Thoracic aorta (tissue), 2 donors: ENCODE results near the gene ZCCHC24. TPM values are rescaled to one million over a fixed set of nuclear protein-coding genes. Genes with fewer than 3 reads are reported as not detected.

ENCODE experiments used
- ATAC-seq: fragments of 150-250 bp; one replicate; pipeline ENCODE4 v1.8.0; 2017; ENCODE audit warnings: low read depth; ENCODE audit not compliant: insufficient number of reproducible peaks, low FRiP score
- DNase-seq: peaks from one replicate; pipeline ENCODE4 v3.0.0-alpha.2; 2020; ENCODE audit warnings: low spot score
- H3K27ac ChIP-seq, 2 donors: fragments of 200-600 bp; sonication (generic); 1 replicate in 1 of 2; 2 replicates in 1 of 2; pipeline ENCODE4 v1.5.1; 2016; ENCODE audit warnings: mild to moderate bottlenecking in 2 of 2, moderate library complexity in 2 of 2
- H3K27me3 ChIP-seq: fragments of 200-600 bp; sonication (generic); replicated peaks from 2 replicates; pipeline ENCODE4 v1.6.0; 2016; ENCODE audit warnings: mild to moderate bottlenecking; ENCODE audit not compliant: insufficient read depth
- H3K36me3 ChIP-seq: fragments of 200-600 bp; sonication (generic); one replicate; pipeline ENCODE4 v1.5.1; 2016
- H3K4me1 ChIP-seq, 2 donors: fragments of 200-600 bp; sonication (generic); 1 replicate in 1 of 2; 2 replicates in 1 of 2; pipeline versions ENCODE4 v1.5.1 to v1.6.0; 2016; ENCODE audit warnings: low read depth in 2 of 2, mild to moderate bottlenecking in 1 of 2; ENCODE audit not compliant: control insufficient read depth in 1 of 2
- H3K4me3 ChIP-seq: fragments of 200-600 bp; sonication (generic); 2 replicates; pipeline ENCODE4 v1.5.1; 2016; ENCODE audit warnings: mild to moderate bottlenecking
- H3K9me3 ChIP-seq: fragments of 200-600 bp; sonication (generic); 2 replicates; pipeline ENCODE4 v1.5.1; 2016
- CTCF ChIP-seq: fragments of 200-600 bp; sonication (generic); IDR thresholded peaks from one replicate; pipeline ENCODE4 v1.5.1; 2019; ENCODE audit warnings: antibody characterized with exemption
- total RNA-seq, 2 donors: library from RNA; depleted of rRNA; stranded (reverse); fragments of >200 nt; gene quantifications; one replicate each; pipeline versions ENCODE4 v1.1.0 to v1.2.3, GENCODE V29; 2016

The ZCCHC24 gene
- total RNA-seq, 2 donors from 2014 or later = 66.9 to 82.9 TPM

DNA sequence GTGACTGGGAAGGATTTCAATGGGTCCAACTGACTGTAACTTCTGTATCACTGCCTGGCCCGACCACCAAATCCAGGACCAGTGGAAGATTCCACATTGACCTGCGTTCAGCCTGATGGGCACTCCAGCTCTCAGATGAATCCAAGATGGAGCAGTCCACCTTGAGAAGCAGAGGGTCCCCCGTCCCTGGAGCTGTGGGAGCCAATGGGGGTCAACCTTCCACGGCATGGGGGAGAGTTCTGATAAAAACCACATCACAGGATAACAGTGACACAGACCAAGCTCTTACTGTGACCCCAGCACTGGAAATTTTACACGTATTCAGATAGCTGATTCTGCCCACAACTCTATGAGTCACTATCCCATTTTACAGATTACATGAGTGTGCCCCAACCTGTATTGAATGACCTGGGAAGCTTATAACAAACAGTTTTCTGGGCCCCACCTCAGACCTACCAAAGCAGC lies 11.2 kb downstream of the ZCCHC24 start:
- H3K9me3 ChIP-seq = no peaks in the 10 kb centered on the region
- H3K4me3 ChIP-seq = peak overlapping the region; percentile 57
- peak overlapping the region; percentile 88 to 91 for H3K27ac ChIP-seq
- H3K36me3 ChIP-seq = no peaks in the 10 kb centered on the region
- ATAC-seq = no peak
- no peak for TF ChIP-seq CTCF
- peaks cover 35 to 86% of the 10 kb centered on the region in 2 donors for H3K4me1 ChIP-seq
- no peak for DNase-seq
- H3K27me3 ChIP-seq = no peaks in the 10 kb centered on the region

DNA sequence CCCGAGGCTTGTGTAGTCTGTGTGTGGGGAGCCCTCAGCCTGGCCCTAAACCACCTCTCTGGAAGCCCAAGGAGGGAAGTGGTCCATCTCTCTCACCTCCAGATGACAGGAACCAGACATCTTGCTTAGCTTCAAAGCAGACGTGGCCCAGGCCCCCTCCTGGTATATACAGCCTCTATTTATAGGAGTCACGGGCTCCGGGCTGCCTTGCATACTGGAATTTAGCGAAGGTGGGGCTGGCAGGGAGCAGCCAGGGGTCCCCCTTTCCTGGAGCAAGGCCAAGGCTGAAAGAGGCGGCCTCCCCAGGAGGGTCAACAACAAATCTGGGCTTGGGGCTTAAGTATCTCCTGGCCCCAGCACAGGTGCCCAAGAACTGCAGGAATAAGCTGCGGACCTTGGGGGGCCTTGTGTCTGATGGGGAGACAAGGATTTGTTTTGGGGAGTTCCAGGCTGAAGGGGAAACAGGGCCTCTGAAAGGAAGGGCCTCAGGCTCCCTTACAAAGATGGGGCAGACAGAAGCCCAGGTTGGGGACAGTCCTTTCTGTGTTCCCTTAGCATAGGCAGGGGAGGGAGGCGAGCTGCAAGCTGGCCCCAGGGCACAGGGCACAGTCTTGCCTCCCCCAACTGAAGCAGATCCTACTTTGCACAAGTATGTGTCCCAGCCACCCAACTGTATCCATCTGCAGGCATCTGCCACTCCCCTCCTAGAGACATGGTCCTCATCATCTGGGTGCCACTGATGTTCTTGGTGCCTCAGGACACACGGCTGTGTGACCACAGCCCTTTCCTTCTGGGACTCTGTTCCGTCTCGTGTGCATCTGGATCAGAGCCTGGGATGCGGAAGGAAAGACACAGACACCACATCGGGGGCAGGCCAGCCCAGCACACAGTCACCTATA lies 11.9 kb downstream of the ZCCHC24 start:
- DNase-seq = no peak
- no peaks in the 10 kb centered on the region for H3K9me3 ChIP-seq
- no peaks in the 10 kb centered on the region for H3K36me3 ChIP-seq
- no peaks in the 10 kb centered on the region for H3K27me3 ChIP-seq
- H3K4me1 ChIP-seq = peaks cover 35 to 79% of the 10 kb centered on the region in 2 donors
- TF ChIP-seq CTCF = no peak
- H3K27ac ChIP-seq = peak overlapping the region; percentile 88 to 91
- no peak overlapping the region for H3K4me3 ChIP-seq
- ATAC-seq = no peak

DNA sequence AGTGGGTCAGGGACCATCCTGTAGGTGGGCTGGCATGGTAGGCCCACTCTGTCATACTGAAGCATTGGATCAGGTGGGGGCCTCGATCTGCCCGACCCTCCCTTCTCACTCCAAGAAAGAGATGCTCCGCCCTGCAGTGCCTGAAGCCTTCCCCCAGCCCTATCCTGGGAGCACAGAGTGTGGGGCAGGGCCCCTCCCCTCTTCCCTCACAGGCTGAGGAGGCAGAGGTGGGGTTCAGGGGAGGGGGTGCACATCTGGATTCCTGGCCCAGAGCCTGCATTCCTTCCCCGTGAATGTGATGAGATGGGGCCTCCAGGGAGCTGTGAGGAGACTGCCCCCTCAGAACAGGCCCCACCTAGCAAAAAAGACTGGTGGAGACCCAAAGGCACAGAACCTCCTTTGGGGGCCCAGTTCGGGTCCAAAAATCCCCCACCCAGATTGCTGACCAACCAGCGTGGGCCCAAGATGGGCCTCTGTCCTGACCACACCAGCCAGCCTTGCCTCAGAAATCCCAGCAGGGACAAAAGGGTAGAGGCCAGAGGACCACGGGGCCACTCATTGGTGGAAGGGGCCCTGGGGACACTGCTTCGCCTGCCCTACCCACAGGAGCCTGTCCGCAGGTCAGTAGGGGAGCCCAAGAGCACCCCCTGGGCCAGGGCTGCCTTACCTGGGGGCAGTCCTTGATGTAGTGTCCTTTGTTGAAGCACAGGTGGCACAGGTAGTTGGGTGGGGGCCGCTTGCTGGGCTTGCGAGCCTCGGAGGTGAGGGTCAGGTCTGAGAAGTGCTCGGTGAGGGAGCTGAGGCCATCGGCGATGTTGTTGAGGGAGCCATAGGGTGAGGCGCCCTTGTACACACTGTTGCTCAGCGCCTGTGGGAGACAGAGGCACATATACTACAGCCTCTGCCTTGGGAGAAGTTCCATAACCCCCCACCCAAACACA lies 13.3 kb downstream of the ZCCHC24 start:
- ATAC-seq (no peak), DNase-seq (no peak)
- peak overlapping the region; percentile 55 to 91 for H3K27ac ChIP-seq
- H3K9me3 ChIP-seq = no peaks in the 10 kb centered on the region
- H3K27me3 ChIP-seq = no peaks in the 10 kb centered on the region
- TF ChIP-seq CTCF = no peak
- H3K4me1 ChIP-seq = peaks cover 34 to 65% of the 10 kb centered on the region in 2 donors
- no peaks in the 10 kb centered on the region for H3K36me3 ChIP-seq
- H3K4me3 ChIP-seq = no peak overlapping the region

GRCh38 chr10:79431428-79431827 lies 14.0 kb downstream of the ZCCHC24 start:
- peak overlapping the region; percentile 55 to 91 for H3K27ac ChIP-seq
- TF ChIP-seq CTCF = no peak

DNA sequence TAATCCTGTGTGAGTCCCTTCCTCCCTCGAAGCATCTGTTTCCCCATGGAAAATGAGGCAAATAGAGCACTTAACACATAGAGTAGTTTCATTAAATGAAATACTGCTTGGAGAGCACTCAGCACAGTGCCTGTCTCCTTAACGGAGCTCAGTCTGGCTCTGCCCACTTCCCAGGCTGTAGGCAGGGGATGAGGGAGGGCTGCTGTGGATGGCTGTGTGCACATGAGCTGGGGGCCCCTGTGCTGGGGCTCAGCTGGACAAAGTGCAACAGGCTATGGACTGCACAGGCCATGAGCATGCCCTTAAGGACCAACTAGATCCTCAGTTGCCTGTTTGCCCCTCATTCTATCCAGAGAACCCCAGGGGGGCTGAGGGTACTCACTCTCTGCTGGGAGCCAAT lies 14.5 kb downstream of the ZCCHC24 start:
- H3K27me3 ChIP-seq = no peaks in the 10 kb centered on the region
- no peak overlapping the region for H3K4me3 ChIP-seq
- ATAC-seq (no peak), DNase-seq (no peak)
- peak overlapping the region in 1 of 2 donors; percentile 49 for H3K27ac ChIP-seq
- no peak for TF ChIP-seq CTCF
- H3K4me1 ChIP-seq = peaks cover 22 to 52% of the 10 kb centered on the region in 2 donors
- H3K36me3 ChIP-seq = no peaks in the 10 kb centered on the region
- H3K9me3 ChIP-seq = no peaks in the 10 kb centered on the region

More at GRCh38 chr10:79431428-79431827, 14.0 kb downstream of the ZCCHC24 start:
- H3K4me1 ChIP-seq = peaks cover 27 to 57% of the 10 kb centered on the region in 2 donors
- DNase-seq (no peak), ATAC-seq (no peak)
- H3K27me3 ChIP-seq = no peaks in the 10 kb centered on the region
- H3K9me3 ChIP-seq = no peaks in the 10 kb centered on the region
- no peaks in the 10 kb centered on the region for H3K36me3 ChIP-seq
- H3K4me3 ChIP-seq = no peak overlapping the region
